ENCODE results near the gene RPL10.

GRCh38 chrX:154408659-154409221 is 10.6 kb downstream of the RPL10 start:
- TF ChIP-seq ZNF460 (CRISPR knock-in tag; IDR thresholded peaks at IDR 0.05; ENCODE audit: borderline replicate concordance) (no peak), JUNB (CRISPR knock-in tag; IDR thresholded peaks at IDR 0.05; ENCODE audit: borderline replicate concordance) (no peak), ZNF318 (CRISPR knock-in tag; IDR thresholded peaks at IDR 0.05) (no peak), JUN (CRISPR knock-in tag; IDR thresholded peaks at IDR 0.05) (no peak), ZNF709 (CRISPR knock-in tag; IDR thresholded peaks at IDR 0.05) (no peak), ZMYM3 (CRISPR knock-in tag; IDR thresholded peaks at IDR 0.05) (no peak), EZH2 (conservative IDR thresholded peaks at IDR 0.05; ENCODE audit: low read depth, low read length) (no peak), YY1 (IDR thresholded peaks at IDR 0.05; ENCODE audit: insufficient read depth, insufficient replicate concordance, low read depth, low read length) (no peak), CHD2 (IDR thresholded peaks at IDR 0.05; ENCODE audit: low read depth, low read length) (no peak)

All from HepG2 (cell line).